Measurements from ENCODE around the gene PNRC2. TPM values are rescaled to one million over a fixed set of nuclear protein-coding genes. Genes with fewer than 3 reads are reported as not detected.

PNRC2 gene
- total and polyA plus RNA-seq, 4 experiments from 2014 or later = 127 to 160 (median 148) TPM

- intact Hi-C loops (cut with micrococcal nuclease) = no loop called here
- H3K36me3 Mint-ChIP-seq = no peaks in the 10 kb centered on the region
Observed at GRCh38 chr1:23927097-23927496, 32.5 kb upstream of the PNRC2 start.

GRCh38 chr1:23928789-23929188, 30.8 kb upstream of the PNRC2 start:
- ChIA-PET CTCF (ENCODE audit: partially characterized antibody) (no interaction called here), POLR2A (ENCODE audit: partially characterized antibody) (no interaction called here)
- no peak overlapping the region for H3K4me3 Mint-ChIP-seq
- H3K36me3 Mint-ChIP-seq = no peaks in the 10 kb centered on the region
- Histone ChIP-seq H3K36me3 (ENCODE audit: insufficient read depth, low read length) (no peaks in the 10 kb centered on the region), H3K27me3 (ENCODE audit: insufficient read depth, low read length) (no peaks in the 10 kb centered on the region), H3K4me1 (ENCODE audit: insufficient read depth, low read length) (no peaks in the 10 kb centered on the region), H3K4me3 (ENCODE audit: low read length in 2 of 2) (no peak overlapping the region), H3K27ac (ENCODE audit: low read depth, low read length) (no peak overlapping the region), H3K9me3 (ENCODE audit: control insufficient read depth in 1 of 2, low read length in 2 of 2) (no peaks in the 10 kb centered on the region)
- no peak for DNase-seq
- intact Hi-C loops (cut with micrococcal nuclease) = no loop called here
- H3K27me3 Mint-ChIP-seq = peaks cover 6 to 9% of the 10 kb centered on the region in 2 donors
- no peaks in the 10 kb centered on the region for H3K4me1 Mint-ChIP-seq
- H3K9me3 Mint-ChIP-seq = no peaks in the 10 kb centered on the region
- no peak overlapping the region for H3K27ac Mint-ChIP-seq

More at GRCh38 chr1:23927097-23927496, 32.5 kb upstream of the PNRC2 start:
- H3K4me3 ChIP-seq (ENCODE audit: low read length in 2 of 2) = no peak overlapping the region
- ChIA-PET POLR2A (ENCODE audit: partially characterized antibody) (no interaction called here), CTCF (ENCODE audit: partially characterized antibody) (interaction anchor here (0.7 kb wide), 1 partner anchor 148 kb away, joined by 4 read pairs; no protein-coding TSS in a partner anchor)
- no peak overlapping the region for H3K4me3 Mint-ChIP-seq
- no peaks in the 10 kb centered on the region for H3K36me3 ChIP-seq (ENCODE audit: insufficient read depth, low read length)
- H3K9me3 Mint-ChIP-seq = no peaks in the 10 kb centered on the region
- no peaks in the 10 kb centered on the region for H3K9me3 ChIP-seq (ENCODE audit: control insufficient read depth in 1 of 2, low read length in 2 of 2)
- no peak overlapping the region for H3K27ac Mint-ChIP-seq
- H3K27me3 ChIP-seq (ENCODE audit: insufficient read depth, low read length) = no peaks in the 10 kb centered on the region
- peaks cover 6 to 11% of the 10 kb centered on the region in 2 donors for H3K27me3 Mint-ChIP-seq
- H3K27ac ChIP-seq (ENCODE audit: low read depth, low read length) = no peak overlapping the region
- no peak for DNase-seq
- H3K4me1 Mint-ChIP-seq = no peaks in the 10 kb centered on the region
- H3K4me1 ChIP-seq (ENCODE audit: insufficient read depth, low read length) = no peaks in the 10 kb centered on the region

GRCh38 chr1:23930270-23930669, 29.4 kb upstream of the PNRC2 start:
- DNase-seq = no peak
- intact Hi-C loops (cut with micrococcal nuclease) = no loop called here
- no peaks in the 10 kb centered on the region for H3K27me3 ChIP-seq (ENCODE audit: insufficient read depth, low read length)
- no peaks in the 10 kb centered on the region for H3K36me3 ChIP-seq (ENCODE audit: insufficient read depth, low read length)
- CTCF ChIA-PET (ENCODE audit: partially characterized antibody) = no interaction called here
- H3K27ac ChIP-seq (ENCODE audit: low read depth, low read length) = no peak overlapping the region
- Mint-ChIP-seq H3K36me3 (no peaks in the 10 kb centered on the region), H3K9me3 (no peaks in the 10 kb centered on the region), H3K27me3 (peaks cover 6 to 9% of the 10 kb centered on the region in 2 donors), H3K4me3 (no peak overlapping the region), H3K27ac (peak overlapping the region in 1 of 7 donors; percentile 6), H3K4me1 (no peaks in the 10 kb centered on the region)
- POLR2A ChIA-PET (ENCODE audit: partially characterized antibody) = no interaction called here
- no peaks in the 10 kb centered on the region for H3K9me3 ChIP-seq (ENCODE audit: control insufficient read depth in 1 of 2, low read length in 2 of 2)
- H3K4me1 ChIP-seq (ENCODE audit: insufficient read depth, low read length) = no peaks in the 10 kb centered on the region
- no peak overlapping the region for H3K4me3 ChIP-seq (ENCODE audit: low read length in 2 of 2)

GRCh38 chr1:23930861-23931490, 28.7 kb upstream of the PNRC2 start:
- Histone ChIP-seq H3K4me3 (ENCODE audit: low read length in 2 of 2) (no peak overlapping the region), H3K27me3 (ENCODE audit: insufficient read depth, low read length) (no peaks in the 10 kb centered on the region), H3K27ac (ENCODE audit: low read depth, low read length) (no peak overlapping the region), H3K9me3 (ENCODE audit: control insufficient read depth in 1 of 2, low read length in 2 of 2) (no peaks in the 10 kb centered on the region), H3K4me1 (ENCODE audit: insufficient read depth, low read length) (no peaks in the 10 kb centered on the region), H3K36me3 (ENCODE audit: insufficient read depth, low read length) (no peaks in the 10 kb centered on the region)
- Mint-ChIP-seq H3K4me1 (no peaks in the 10 kb centered on the region), H3K27me3 (peaks cover 6 to 9% of the 10 kb centered on the region in 2 donors), H3K9me3 (no peaks in the 10 kb centered on the region), H3K27ac (no peak overlapping the region), H3K36me3 (no peaks in the 10 kb centered on the region), H3K4me3 (no peak overlapping the region)
- DNase-seq = no peak
- intact Hi-C loops (cut with micrococcal nuclease) = no loop called here
- ChIA-PET POLR2A (ENCODE audit: partially characterized antibody) (no interaction called here), CTCF (ENCODE audit: partially characterized antibody) (no interaction called here)

- POLR2A ChIA-PET (ENCODE audit: partially characterized antibody) = no interaction called here
Observed at GRCh38 chr1:23931491-23931880, 28.1 kb upstream of the PNRC2 start.

GRCh38 chr1:23936481-23937176, 23.0 kb upstream of the PNRC2 start:
- POLR2A ChIA-PET (ENCODE audit: partially characterized antibody) = no interaction called here
- H3K27ac Mint-ChIP-seq = peak overlapping the region in 2 of 7 donors; percentile 36 to 78
- H3K27ac ChIP-seq (ENCODE audit: low read depth, low read length) = no peak overlapping the region
- H3K9me3 Mint-ChIP-seq = no peaks in the 10 kb centered on the region
- H3K4me3 Mint-ChIP-seq = no peak overlapping the region
- no peaks in the 10 kb centered on the region for H3K4me1 Mint-ChIP-seq
- no peaks in the 10 kb centered on the region for H3K36me3 ChIP-seq (ENCODE audit: insufficient read depth, low read length)
- no peaks in the 10 kb centered on the region for H3K36me3 Mint-ChIP-seq
- H3K27me3 Mint-ChIP-seq = peaks cover 1 to 8% of the 10 kb centered on the region in 2 donors
- H3K4me3 ChIP-seq (ENCODE audit: low read length in 2 of 2) = no peak overlapping the region
- H3K4me1 ChIP-seq (ENCODE audit: insufficient read depth, low read length) = no peaks in the 10 kb centered on the region
- no peaks in the 10 kb centered on the region for H3K9me3 ChIP-seq (ENCODE audit: control insufficient read depth in 1 of 2, low read length in 2 of 2)
- CTCF ChIA-PET (ENCODE audit: partially characterized antibody) = no interaction called here
- intact Hi-C loops (cut with micrococcal nuclease) = no loop called here
- H3K27me3 ChIP-seq (ENCODE audit: insufficient read depth, low read length) = no peaks in the 10 kb centered on the region
- DNase-seq = no peak

More at GRCh38 chr1:23931491-23931880, 28.1 kb upstream of the PNRC2 start:
- Histone ChIP-seq H3K9me3 (ENCODE audit: control insufficient read depth in 1 of 2, low read length in 2 of 2) (no peaks in the 10 kb centered on the region), H3K4me1 (ENCODE audit: insufficient read depth, low read length) (no peaks in the 10 kb centered on the region), H3K36me3 (ENCODE audit: insufficient read depth, low read length) (no peaks in the 10 kb centered on the region), H3K27ac (ENCODE audit: low read depth, low read length) (no peak overlapping the region), H3K27me3 (ENCODE audit: insufficient read depth, low read length) (no peaks in the 10 kb centered on the region), H3K4me3 (ENCODE audit: low read length in 2 of 2) (no peak overlapping the region)
- Mint-ChIP-seq H3K36me3 (no peaks in the 10 kb centered on the region), H3K27me3 (peaks cover 6 to 9% of the 10 kb centered on the region in 2 donors), H3K27ac (no peak overlapping the region), H3K4me3 (no peak overlapping the region), H3K4me1 (no peaks in the 10 kb centered on the region), H3K9me3 (no peaks in the 10 kb centered on the region)
- DNase-seq = no peak
- CTCF ChIA-PET (ENCODE audit: partially characterized antibody) = no interaction called here
- intact Hi-C loops (cut with micrococcal nuclease) = no loop called here

GRCh38 chr1:23947366-23947765, 12.3 kb upstream of the PNRC2 start:
- peaks cover 2 to 6% of the 10 kb centered on the region in 2 donors for H3K27me3 Mint-ChIP-seq
- H3K36me3 ChIP-seq (ENCODE audit: insufficient read depth, low read length) = no peaks in the 10 kb centered on the region
- peaks cover 2 to 4% of the 10 kb centered on the region in 2 donors for H3K36me3 Mint-ChIP-seq
- no peaks in the 10 kb centered on the region for H3K4me1 ChIP-seq (ENCODE audit: insufficient read depth, low read length)
- H3K4me3 ChIP-seq (ENCODE audit: low read length in 2 of 2) = no peak overlapping the region
- H3K27ac Mint-ChIP-seq = peak overlapping the region in 1 of 7 donors; percentile 1
- intact Hi-C loops (cut with micrococcal nuclease) = no loop called here
- no peak for DNase-seq
- no peak overlapping the region for H3K4me3 Mint-ChIP-seq
- POLR2A ChIA-PET (ENCODE audit: partially characterized antibody) = interaction anchor here (1.0 kb wide), 1 partner anchor 13 kb away, joined by 3 read pairs; no protein-coding TSS in a partner anchor
- H3K9me3 ChIP-seq (ENCODE audit: control insufficient read depth in 1 of 2, low read length in 2 of 2) = no peaks in the 10 kb centered on the region
- no peaks in the 10 kb centered on the region for H3K4me1 Mint-ChIP-seq
- CTCF ChIA-PET (ENCODE audit: partially characterized antibody) = no interaction called here
- peaks cover 0 to 20% (median 12%) of the 10 kb centered on the region in 8 donors for H3K9me3 Mint-ChIP-seq
- no peaks in the 10 kb centered on the region for H3K27me3 ChIP-seq (ENCODE audit: insufficient read depth, low read length)
- H3K27ac ChIP-seq (ENCODE audit: low read depth, low read length) = no peak overlapping the region

Data from CD4-positive, alpha-beta memory T cell (primary cell).